Measurements from ENCODE around the gene DRD5.

GRCh38 chr4:9811806-9812205, 30.4 kb downstream of the DRD5 start:
- TF ChIP-seq CTCF (conservative IDR thresholded peaks at IDR 0.05 in 1 of 2, IDR thresholded peaks at IDR 0.05 in 1 of 2; ENCODE audit: extremely low read depth in 1 of 2, insufficient read depth in 1 of 2, low read depth in 1 of 2, low read length in 2 of 2) (no peak), EZH2 (IDR thresholded peaks at IDR 0.05; ENCODE audit: borderline replicate concordance, low read length) (no peak)
